HL-60 (cell line): ENCODE measurements around the gene ARPP21.

Experiments used
- DNase-seq, 2 experiments: peaks; one replicate each; pipeline ENCODE4 v3.0.0-alpha.2; 2010 to 2020; ENCODE audit warnings: low read depth in 1 of 2, low spot score in 1 of 2
- H3K27ac ChIP-seq: fragments of 250-450 bp; sonication (Bioruptor Pico); replicated peaks from 2 replicates; pipeline ENCODE4 v1.5.1; 2020; ENCODE audit warnings: mild to moderate bottlenecking, moderate library complexity
- H3K27me3 ChIP-seq: fragments of 250-450 bp; sonication (Bioruptor Pico); 2 replicates; pipeline ENCODE4 v1.5.1; 2021; ENCODE audit warnings: mild to moderate bottlenecking, moderate library complexity; ENCODE audit not compliant: insufficient read depth, poor library complexity, severe bottlenecking
- H3K4me3 ChIP-seq: replicated peaks from 2 replicates; pipeline ENCODE4 v1.5.1; 2011; ENCODE audit warnings: mild to moderate bottlenecking, control low read depth, low read length; ENCODE audit not compliant: insufficient read depth
- CTCF ChIP-seq: IDR thresholded peaks from one replicate; pipeline ENCODE4 v1.5.1; 2011; ENCODE audit warnings: low read length, control low read depth, inconsistent platforms; ENCODE audit not compliant: insufficient read depth
- GABPA ChIP-seq: IDR thresholded peaks from 2 replicates; pipeline ENCODE4 v1.6.1; 2012; ENCODE audit warnings: low read depth
- POLR2AphosphoS5 ChIP-seq: IDR thresholded peaks from 2 replicates; pipeline ENCODE4 v1.6.1; 2012; ENCODE audit warnings: low read depth
- REST ChIP-seq: IDR thresholded peaks from 2 replicates; pipeline ENCODE4 v1.6.1; 2012; ENCODE audit warnings: low read depth; ENCODE audit not compliant: insufficient replicate concordance
- SPI1 ChIP-seq: IDR thresholded peaks from 2 replicates; pipeline ENCODE4 v1.6.1; 2012; ENCODE audit warnings: low read depth, mild to moderate bottlenecking, borderline replicate concordance

The ARPP21 gene

GRCh38 chr3:35671483-35671882 is 32.2 kb downstream of the ARPP21 start:
- Histone ChIP-seq H3K4me3 (no peak overlapping the region), H3K27ac (no peak overlapping the region), H3K27me3 (no peaks in the 10 kb centered on the region)
- no peak for DNase-seq
- TF ChIP-seq SPI1 = no peak
- no peak for TF ChIP-seq GABPA
- no peak for TF ChIP-seq POLR2AphosphoS5
- no peak for TF ChIP-seq CTCF
- TF ChIP-seq REST = no peak

GRCh38 chr3:35673017-35673416 is 33.7 kb downstream of the ARPP21 start:
- no peak for DNase-seq
- no peak overlapping the region for H3K4me3 ChIP-seq
- no peaks in the 10 kb centered on the region for H3K27me3 ChIP-seq
- no peak for TF ChIP-seq CTCF
- no peak for TF ChIP-seq POLR2AphosphoS5
- no peak for TF ChIP-seq REST
- no peak for TF ChIP-seq SPI1
- TF ChIP-seq GABPA = no peak
- no peak overlapping the region for H3K27ac ChIP-seq

- Histone ChIP-seq H3K4me3 (no peak overlapping the region), H3K27ac (no peak overlapping the region), H3K27me3 (no peaks in the 10 kb centered on the region)
- DNase-seq = no peak
- TF ChIP-seq GABPA = no peak
- no peak for TF ChIP-seq POLR2AphosphoS5
- no peak for TF ChIP-seq SPI1
- no peak for TF ChIP-seq REST
- no peak for TF ChIP-seq CTCF
Measured at GRCh38 chr3:35674451-35675109, 35.3 kb downstream of the ARPP21 start.
